BJ (cell line): ENCODE results near the gene IGFBP3. TPM values are rescaled to one million over a fixed set of nuclear protein-coding genes. Genes with fewer than 3 reads are reported as not detected.

Experiments
- CTCF ChIA-PET: fragments of 350-600 bp; formaldehyde crosslinking; extraction: SDS; loops from one replicate; lab custom pipeline; 2021; ENCODE audit warnings: antibody characterized with exemption, inconsistent platforms; lab: Yijun Ruan, JAX
- POLR2A ChIA-PET: fragments of 300-600 bp; sonication (Branson Sonifier 250); formaldehyde crosslinking; extraction: SDS; loops from one replicate; lab custom pipeline; 2021; ENCODE audit warnings: antibody characterized with exemption; lab: Charles Lee
- DNase-seq: peaks from one replicate; pipeline ENCODE4 v3.0.0-alpha.2; 2011; ENCODE audit warnings: low read depth
- H3K27me3 ChIP-seq: 2 replicates; pipeline ENCODE4 v1.6.0; 2011; ENCODE audit warnings: low read length; ENCODE audit not compliant: control insufficient read depth, insufficient read depth
- H3K36me3 ChIP-seq: 2 replicates; pipeline ENCODE4 v1.5.1; 2011; ENCODE audit warnings: low read length; ENCODE audit not compliant: control insufficient read depth, insufficient read depth
- H3K4me3 ChIP-seq: 2 replicates; pipeline ENCODE4 v1.5.1; 2011; ENCODE audit warnings: low read depth, mild to moderate bottlenecking, control low read depth, low read length
- CTCF ChIP-seq: IDR thresholded peaks from 2 replicates; pipeline ENCODE4 v1.5.1; 2011; ENCODE audit warnings: low read depth, mild to moderate bottlenecking, control low read depth, inconsistent platforms, low read length, moderate library complexity; ENCODE audit not compliant: insufficient read depth
- polyA plus RNA-seq: library from polyadenylated mRNA; depleted of rRNA; stranded (reverse); fragments of >200 nt; gene quantifications from 2 replicates; pipeline ENCODE4 v1.2.3, GENCODE V29; 2011

IGFBP3 gene
- polyA plus RNA-seq, 1 experiment = 3,005 TPM

GRCh38 chr7:45894665-45895062, 26.4 kb downstream of the IGFBP3 start:
- ChIA-PET CTCF (interaction anchor here (1.3 to 3.9 kb wide), 2 partner anchors 8 to 28 kb away, joined by 3 to 20 read pairs; partner anchors contain the start of gene IGFBP3), POLR2A (no interaction called here)
- Histone ChIP-seq H3K27me3 (peaks cover 1% of the 10 kb centered on the region; the same call in 1 of the 2 replicates), H3K4me3 (no peak overlapping the region), H3K36me3 (no peaks in the 10 kb centered on the region)
- DNase-seq = no peak
- TF ChIP-seq CTCF = no peak

DNA sequence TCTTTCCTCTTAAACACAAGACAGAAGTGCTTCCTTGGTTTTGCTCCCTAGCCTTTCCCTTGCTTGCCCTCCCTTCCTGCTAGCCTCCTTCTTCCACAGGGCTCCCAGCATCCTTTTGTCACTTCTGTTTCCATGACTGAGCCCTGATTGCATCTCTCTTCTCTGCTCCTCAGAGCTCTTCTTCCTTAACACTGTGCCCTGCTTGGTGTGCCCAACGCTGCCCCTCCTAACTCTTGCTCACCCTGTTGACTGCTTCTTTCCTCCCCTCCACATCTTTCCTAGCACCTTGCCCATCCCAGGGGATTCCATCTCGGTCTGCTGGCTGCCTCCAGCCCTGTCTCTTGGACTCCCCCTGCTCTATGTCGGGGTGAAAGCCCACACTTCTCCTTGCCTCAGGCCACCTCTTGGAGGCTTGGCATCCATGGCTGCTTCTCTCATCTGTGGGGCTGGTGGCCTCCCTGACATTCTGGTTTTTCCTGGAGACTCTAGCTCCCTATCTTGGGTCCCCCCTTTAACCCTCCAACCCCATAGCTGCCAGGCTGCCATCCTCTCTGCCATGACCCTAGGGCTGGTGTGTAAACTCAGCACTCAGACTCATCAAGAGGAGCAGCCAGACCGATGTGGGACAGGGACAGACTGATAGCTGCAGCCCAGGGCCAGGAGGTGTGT, 26.9 kb downstream of the IGFBP3 start:
- CTCF ChIA-PET = interaction anchor here (1.3 to 3.9 kb wide), 2 partner anchors 8 to 28 kb away, joined by 3 to 20 read pairs; partner anchors contain the start of gene IGFBP3
- POLR2A ChIA-PET = no interaction called here
- Histone ChIP-seq H3K4me3 (no peak overlapping the region), H3K27me3 (peaks cover 1% of the 10 kb centered on the region; the same call in 1 of the 2 replicates), H3K36me3 (no peaks in the 10 kb centered on the region)
- TF ChIP-seq CTCF = no peak
- no peak for DNase-seq

- DNase-seq = no peak
- no peaks in the 10 kb centered on the region for H3K36me3 ChIP-seq
- ChIA-PET POLR2A (no interaction called here), CTCF (interaction anchor here (0.6 to 3.9 kb wide), 7 partner anchors 9 to 1257 kb away, joined by 3 to 20 read pairs (median 3); partner anchors contain the start of gene IGFBP3)
- peaks cover 1% of the 10 kb centered on the region; the same call in 1 of the 2 replicates for H3K27me3 ChIP-seq
- no peak overlapping the region for H3K4me3 ChIP-seq
- TF ChIP-seq CTCF = no peak
Observed at GRCh38 chr7:45893374-45893995, 27.6 kb downstream of the IGFBP3 start.

DNA sequence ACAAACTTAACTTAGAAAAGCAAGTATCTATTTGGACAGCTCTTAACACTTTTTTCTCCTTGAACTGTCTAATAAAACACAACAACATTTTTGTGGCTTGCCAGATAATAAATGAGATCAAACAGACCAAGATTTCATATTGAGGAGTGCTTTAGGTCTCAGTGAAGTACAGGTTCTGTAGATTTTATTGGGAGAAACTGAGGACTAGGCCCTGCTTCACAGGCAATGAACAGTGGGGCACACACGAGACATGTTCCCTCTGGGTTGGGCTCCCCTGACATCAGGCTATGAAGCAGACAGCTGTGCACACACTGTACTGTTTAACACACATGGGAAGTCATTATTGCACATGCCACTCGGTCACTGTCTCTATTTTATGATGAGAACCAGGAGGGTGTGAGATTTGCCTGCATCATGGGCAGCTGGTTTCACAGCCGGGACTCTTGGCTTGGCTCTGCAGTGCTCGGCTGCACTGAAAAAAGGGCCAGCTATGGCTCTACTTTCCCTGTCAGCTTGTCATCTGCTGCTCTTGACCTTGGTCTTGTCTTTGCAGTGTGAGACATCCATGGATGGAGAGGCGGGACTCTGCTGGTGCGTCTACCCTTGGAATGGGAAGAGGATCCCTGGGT, 28.6 kb downstream of the IGFBP3 start:
- H3K36me3 ChIP-seq = no peaks in the 10 kb centered on the region
- H3K27me3 ChIP-seq = peaks cover 3% of the 10 kb centered on the region
- no peak overlapping the region for H3K4me3 ChIP-seq
- TF ChIP-seq CTCF = no peak
- CTCF ChIA-PET = interaction anchor here (0.7 to 3.9 kb wide), 9 partner anchors 11 to 1362 kb away, joined by 3 to 20 read pairs (median 4); partner anchors contain the start of gene IGFBP3
- DNase-seq = no peak
- POLR2A ChIA-PET = no interaction called here
